HFF-Myc (cell line): ENCODE data around the gene PARD3B.

Source experiments
- DNase-seq: peaks from one replicate; pipeline ENCODE4 v3.0.0-alpha.2; 2011; ENCODE audit warnings: low read depth; ENCODE audit errors: extremely low read depth
- H3K4me3 ChIP-seq: replicated peaks from 2 replicates; pipeline ENCODE4 v1.5.1; 2011; ENCODE audit warnings: low read depth, mild to moderate bottlenecking, control low read depth, low read length
- CTCF ChIP-seq: IDR thresholded peaks from 2 replicates; pipeline ENCODE4 v1.5.1; 2012; ENCODE audit warnings: mild to moderate bottlenecking, low read depth, low read length, control low read depth; ENCODE audit errors: missing control alignments

PARD3B gene

DNA sequence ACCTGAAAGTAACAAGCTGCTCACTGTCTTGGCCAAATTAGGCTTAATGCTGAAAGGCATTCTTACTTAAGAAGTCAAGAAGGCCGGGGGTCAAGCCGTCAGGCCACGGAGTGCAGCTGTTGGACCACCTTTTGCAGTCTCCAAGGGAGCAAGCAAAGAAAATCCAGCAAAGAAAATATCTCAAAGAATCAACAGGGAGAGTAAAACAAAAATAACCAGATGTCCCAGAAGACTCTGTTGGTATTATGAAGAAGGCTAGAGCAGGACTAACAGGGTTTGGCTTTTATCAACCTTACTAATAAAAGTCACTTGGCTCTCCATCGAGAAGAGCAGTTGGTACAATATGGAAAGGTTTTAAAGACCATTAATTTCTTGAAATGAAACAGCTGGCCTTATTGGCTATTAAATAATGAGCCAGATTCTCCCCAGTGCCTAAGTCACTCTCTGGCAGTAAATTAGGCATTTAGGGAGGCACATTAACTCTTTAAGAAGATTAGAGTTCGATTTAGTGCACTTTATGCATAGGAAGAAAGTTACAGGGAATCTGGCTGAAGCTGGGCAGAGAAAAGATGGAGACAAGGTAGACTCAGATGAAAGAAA is 1026.2 kb downstream of the PARD3B start:
- H3K4me3 ChIP-seq: no peak overlapping the region
- DNase-seq: no peak
- TF ChIP-seq CTCF: no peak

DNA sequence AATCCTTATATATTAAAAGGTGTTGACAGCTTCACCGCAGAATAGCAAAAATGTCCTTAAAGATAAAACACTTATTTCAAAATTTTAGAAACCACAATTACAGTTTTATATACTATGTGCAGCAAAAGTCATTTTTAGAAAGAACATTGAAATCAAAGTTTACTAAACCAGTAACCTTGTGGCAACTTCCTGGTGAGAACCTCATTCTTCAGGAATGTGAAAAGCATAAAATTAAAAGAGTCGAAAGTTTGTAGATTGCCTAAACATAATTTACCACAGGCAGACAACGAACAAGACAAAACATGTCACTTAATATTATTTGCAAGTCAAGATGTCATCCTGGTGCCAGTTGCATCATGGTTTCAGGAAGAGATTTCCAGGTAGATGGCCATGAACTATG is 1028.7 kb downstream of the PARD3B start:
- TF ChIP-seq CTCF: no peak
- DNase-seq: no peak
- no peak overlapping the region for H3K4me3 ChIP-seq

GRCh38 chr2:205579335-205579734 is 1034.1 kb downstream of the PARD3B start:
- H3K4me3 ChIP-seq: no peak overlapping the region
- no peak for TF ChIP-seq CTCF
- no peak for DNase-seq

GRCh38 chr2:205580212-205580987 is 1035.1 kb downstream of the PARD3B start:
- no peak for DNase-seq
- no peak overlapping the region for H3K4me3 ChIP-seq
- no peak for TF ChIP-seq CTCF

GRCh38 chr2:205582366-205582765 is 1037.1 kb downstream of the PARD3B start:
- TF ChIP-seq CTCF: no peak
- no peak for DNase-seq
- H3K4me3 ChIP-seq: no peak overlapping the region

GRCh38 chr2:205585449-205586383 is 1040.4 kb downstream of the PARD3B start:
- DNase-seq: no peak
- TF ChIP-seq CTCF: no peak
- H3K4me3 ChIP-seq: no peak overlapping the region
